HG03520 (cell line): ENCODE measurements around the gene DNMT1.

Experiments used
- ATAC-seq: cut with Tn5 transposase; IDR thresholded peaks from one replicate; pipeline ENCODE4 v1.9.1; 2021; ENCODE audit warnings: mild to moderate bottlenecking, moderate library complexity; ENCODE audit not compliant: unreplicated experiment

The DNMT1 gene

DNA sequence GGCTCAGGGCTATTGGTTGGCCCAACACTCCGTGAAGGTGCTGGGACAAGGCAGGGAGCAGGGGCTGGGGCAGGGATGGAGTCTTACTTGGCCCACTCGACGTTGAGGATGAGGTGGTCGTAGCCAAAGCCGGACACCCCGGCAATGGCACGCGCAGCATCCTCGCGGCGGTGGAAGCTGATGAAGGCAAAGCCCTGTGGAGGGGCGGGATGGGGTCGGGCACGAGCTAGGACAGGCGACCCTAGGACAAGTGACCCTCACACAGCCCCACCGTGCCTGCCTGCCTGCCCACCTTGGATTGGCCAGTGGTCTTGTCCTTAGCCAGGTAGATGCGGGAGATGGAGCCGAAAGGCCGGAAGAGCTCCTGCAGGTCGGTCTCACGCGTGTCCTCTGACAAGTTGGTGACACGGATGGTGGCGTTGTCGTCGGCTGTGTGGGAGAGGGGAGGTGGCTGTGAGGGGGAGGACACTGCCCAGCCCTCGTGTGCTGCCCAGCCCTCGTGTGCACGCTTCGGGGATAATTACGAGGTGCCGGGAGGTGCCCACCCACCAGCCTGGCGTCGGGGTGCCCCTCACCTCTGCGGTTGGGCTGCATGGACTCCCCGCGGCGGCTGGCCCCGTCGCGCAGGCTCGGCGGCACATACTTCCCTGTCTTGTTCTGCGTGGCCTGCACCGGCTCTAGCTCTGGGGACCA lies 79.2 kb downstream of the DNMT1 start:
- no peak for ATAC-seq

DNA sequence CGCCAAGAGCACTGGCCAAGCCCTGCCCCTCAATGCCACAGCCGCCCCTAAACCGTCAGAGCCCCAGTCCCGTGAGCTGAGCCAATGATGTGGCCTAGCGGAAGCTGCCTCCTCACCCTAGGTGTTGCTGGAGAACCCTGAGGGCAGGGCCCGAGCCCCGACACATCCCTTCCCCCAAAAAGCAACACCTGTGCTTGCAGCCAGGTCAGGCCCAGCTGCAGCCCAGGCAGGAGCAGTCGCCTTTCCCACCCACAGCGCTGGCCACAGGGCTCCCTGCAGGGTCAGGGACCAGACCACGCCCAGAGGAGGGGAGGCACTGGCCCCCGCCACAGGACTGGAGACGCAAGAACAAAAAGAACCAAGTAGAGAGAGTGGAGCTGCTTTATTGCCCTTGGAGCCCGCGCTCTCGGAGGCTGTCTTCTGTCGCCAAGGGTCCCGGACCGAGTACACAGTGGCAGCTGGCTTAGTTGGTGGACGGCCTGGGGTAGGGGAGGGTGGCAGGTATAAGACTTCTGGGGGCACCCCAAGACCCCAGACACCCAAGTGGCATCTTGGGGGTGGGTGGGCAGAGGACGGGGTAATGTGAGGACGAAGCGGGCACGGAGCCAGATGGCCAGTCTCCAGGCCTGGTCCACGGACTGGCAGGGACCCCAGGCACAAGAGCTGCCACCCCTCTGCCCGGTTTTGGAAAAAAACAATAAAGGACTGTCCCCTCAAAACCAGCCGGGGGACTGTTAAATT lies 79.9 kb downstream of the DNMT1 start:
- no peak for ATAC-seq

DNA sequence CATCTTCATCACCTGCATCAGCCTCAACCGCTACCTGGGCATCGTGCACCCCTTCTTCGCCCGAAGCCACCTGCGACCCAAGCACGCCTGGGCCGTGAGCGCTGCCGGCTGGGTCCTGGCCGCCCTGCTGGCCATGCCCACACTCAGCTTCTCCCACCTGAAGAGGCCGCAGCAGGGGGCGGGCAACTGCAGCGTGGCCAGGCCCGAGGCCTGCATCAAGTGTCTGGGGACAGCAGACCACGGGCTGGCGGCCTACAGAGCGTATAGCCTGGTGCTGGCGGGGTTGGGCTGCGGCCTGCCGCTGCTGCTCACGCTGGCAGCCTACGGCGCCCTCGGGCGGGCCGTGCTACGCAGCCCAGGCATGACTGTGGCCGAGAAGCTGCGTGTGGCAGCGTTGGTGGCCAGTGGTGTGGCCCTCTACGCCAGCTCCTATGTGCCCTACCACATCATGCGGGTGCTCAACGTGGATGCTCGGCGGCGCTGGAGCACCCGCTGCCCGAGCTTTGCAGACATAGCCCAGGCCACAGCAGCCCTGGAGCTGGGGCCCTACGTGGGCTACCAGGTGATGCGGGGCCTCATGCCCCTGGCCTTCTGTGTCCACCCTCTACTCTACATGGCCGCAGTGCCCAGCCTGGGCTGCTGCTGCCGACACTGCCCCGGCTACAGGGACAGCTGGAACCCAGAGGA lies 80.6 kb downstream of the DNMT1 start:
- no peak for ATAC-seq

DNA sequence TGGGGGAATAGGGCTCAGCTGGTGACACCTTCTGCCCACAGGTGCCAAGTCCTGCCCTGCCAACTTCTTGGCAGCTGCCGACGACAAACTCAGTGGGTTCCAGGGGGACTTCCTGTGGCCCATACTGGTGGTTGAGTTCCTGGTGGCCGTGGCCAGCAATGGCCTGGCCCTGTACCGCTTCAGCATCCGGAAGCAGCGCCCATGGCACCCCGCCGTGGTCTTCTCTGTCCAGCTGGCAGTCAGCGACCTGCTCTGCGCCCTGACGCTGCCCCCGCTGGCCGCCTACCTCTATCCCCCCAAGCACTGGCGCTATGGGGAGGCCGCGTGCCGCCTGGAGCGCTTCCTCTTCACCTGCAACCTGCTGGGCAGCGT lies 81.2 kb downstream of the DNMT1 start:
- no peak for ATAC-seq

GRCh38 chr19:10112895-10113591 lies 81.7 kb downstream of the DNMT1 start:
- ATAC-seq, result no peak

GRCh38 chr19:10112037-10112761 lies 82.6 kb downstream of the DNMT1 start:
- ATAC-seq, result no peak

- no peak for ATAC-seq
These were observed 83.3 kb downstream of the DNMT1 start, which contains the start of gene P2RY11 for GRCh38 chr19:10111405-10111811. P2RY11 (plus strand) TSS chr19:10111693; CDS start chr19:10111722, 29 bp downstream.

GRCh38 chr19:10110972-10111317 lies 83.8 kb downstream of the DNMT1 start:
- ATAC-seq, result no peak

DNA sequence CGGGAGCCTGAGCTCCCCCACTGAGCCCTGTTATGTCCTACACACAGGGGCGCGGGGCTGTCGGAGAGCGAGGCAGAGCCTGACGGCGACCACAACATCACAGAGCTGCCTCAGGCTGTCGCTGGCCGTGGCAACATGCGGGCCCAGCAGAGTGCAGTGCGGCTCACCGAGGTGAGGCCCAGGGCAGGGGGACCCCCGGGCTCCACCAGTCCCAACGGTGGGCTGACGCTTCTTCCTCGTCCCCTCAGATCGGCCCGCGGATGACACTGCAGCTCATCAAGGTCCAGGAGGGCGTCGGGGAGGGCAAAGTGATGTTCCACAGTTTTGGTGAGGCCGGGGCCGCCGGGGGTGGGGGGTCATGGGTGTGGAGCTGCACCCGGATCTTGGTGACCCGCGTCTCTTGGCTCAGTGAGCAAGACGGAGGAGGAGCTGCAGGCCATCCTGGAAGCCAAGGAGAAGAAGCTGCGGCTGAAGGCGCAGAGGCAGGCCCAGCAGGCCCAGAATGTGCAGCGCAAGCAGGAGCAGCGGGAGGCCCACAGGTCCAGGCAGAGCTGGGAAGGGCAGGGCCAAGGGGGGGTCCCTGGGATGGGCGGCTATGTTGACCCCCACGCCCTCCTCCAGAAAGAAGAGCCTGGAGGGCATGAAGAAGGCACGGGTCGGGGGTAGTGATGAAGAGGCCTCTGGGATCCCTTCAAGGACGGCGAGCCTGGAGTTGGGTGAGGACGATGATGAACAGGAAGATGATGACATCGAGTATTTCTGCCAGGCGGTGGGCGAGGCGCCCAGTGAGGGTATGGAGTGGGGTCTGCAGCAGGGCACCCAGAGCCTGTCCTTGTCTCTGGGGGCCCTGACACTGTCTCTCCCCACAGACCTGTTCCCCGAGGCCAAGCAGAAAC lies 84.4 kb downstream of the DNMT1 start:
- no peak for ATAC-seq

GRCh38 chr19:10109528-10109927 lies 85.2 kb downstream of the DNMT1 start:
- ATAC-seq, result no peak

- no peak for ATAC-seq
These were observed 86.9 kb downstream of the DNMT1 start for GRCh38 chr19:10107817-10108367.

DNA sequence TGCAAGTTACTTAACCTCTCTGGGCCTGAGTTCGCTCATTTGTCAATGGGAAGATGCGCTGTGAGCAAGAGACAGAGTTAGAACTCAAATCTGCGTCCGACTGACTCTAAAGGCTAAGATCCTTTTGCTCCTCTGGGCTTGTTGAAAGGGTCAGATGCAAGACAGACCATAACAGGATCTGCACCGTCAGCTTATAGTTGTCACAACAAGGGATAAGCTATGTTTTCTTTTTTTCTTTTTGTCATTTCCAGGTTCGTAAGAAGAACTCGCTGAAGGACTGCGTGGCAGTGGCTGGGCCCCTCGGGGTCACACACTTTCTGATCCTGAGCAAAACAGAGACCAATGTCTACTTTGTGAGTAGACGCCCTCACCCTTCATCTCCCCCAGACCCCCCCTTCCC lies 87.5 kb downstream of the DNMT1 start:
- ATAC-seq, result no peak

DNA sequence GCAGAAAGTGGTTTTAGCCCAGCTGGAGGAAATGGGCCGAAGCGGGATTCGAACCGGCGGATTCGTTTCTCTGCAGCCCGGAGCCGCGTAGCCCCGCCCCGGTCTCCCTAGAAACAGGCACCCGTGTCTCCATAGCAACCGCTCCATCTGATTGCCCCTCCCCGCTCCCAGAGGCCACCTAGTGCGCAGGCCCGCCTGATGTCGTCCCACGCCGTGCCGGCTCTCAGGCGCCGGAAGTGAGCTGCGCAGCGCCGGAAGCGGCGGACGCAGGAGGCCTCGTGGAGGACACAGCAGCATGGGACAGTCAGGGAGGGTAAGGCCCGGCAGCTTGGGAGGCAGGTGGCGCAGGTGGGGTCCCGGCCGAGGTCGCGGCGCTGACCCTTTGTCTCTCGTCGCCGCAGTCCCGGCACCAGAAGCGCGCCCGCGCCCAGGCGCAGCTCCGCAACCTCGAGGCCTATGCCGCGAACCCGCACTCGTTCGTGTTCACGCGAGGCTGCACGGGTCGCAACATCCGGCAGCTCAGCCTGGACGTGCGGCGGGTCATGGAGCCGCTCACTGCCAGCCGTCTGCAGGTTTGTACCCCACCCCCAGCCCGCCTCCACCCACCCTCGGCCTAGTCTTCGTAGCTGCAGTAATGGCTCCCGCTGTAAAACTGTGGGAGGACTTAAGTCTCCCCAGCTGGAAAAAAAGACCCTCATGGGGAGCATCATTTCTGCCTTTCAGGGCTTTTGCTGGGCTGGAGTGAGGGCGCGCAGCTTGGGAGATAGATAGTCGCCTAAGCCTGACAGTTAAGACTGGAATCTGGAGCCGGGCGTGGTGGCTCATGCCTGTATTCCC lies 88.4 kb downstream of the DNMT1 start, which contains the start of gene PPAN:
TSS of gene PPAN (plus strand) at position 263 of the 837 bp plus-strand sequence. CDS start at position 296, 33 bp downstream.
- ATAC-seq, result peak; percentile 44

GRCh38 chr19:10105509-10106099 lies 89.1 kb downstream of the DNMT1 start:
- ATAC-seq, result peak; percentile 27

DNA sequence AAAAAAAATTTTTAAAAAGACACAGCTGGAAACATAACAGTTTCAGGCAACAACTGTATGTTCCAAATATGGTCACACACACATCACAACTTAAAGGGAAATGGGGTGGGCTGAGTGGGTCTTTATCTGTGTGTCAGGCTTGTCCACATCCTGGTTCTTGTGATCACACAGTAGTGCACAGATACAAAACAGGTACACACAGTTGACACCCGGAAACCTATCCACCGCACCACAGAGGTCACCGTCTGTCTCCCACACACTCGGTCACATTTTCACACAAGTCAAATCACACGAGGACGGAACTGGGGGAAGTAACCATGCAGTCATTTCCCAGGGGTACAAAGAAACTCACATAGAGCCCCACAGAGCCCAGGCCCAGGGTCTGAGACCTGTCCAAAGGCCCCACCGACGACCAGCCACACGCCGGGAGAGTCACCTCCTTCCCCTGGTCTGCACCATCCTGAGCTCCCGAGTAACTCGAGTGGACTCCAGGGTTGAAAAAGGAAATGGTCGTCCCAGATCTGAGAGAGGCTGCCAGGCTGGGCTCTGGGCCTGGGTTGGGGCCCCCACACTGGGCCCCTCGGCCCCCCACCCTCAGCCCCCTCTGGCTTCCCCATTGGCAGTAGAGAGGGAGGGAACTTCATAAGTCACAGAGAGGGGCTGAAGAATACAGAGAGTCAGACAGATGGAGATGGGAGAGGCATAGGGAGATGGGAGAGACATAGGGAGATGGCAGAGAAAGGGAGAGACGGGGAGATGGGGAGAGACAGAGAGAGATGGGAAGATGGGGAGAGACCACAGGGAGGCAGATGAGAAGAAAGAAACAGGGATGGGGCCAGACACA lies 89.9 kb downstream of the DNMT1 start:
- peak; percentile 32 for ATAC-seq

DNA sequence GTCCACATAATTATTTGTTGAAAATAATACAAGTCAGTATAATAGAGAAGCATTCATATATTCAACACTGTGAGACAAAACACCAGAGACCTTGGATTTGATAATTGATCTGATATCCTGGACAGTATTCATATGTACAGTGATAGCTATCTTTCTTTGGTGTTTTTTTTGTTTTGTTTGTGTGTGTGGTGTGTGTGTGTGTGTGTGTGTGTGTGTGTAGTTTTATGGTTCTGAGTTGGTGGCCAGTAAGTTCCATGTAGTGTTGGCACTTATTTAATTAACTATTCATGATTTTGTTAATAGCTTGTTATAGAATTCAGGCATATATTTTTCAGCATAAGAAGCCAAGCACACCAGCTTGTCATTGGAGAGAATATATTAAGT lies 90.6 kb downstream of the DNMT1 start:
- no peak for ATAC-seq

GRCh38 chr19:10102787-10103236 lies 91.9 kb downstream of the DNMT1 start:
- ATAC-seq, result no peak
